GM12878 (cell line): ENCODE measurements around the gene COX15. TPM values are rescaled to one million over a fixed set of nuclear protein-coding genes. Genes with fewer than 3 reads are reported as not detected.
A peak's percentile ranks its signal among the peaks of the same experiment; 100 is the strongest.

ENCODE experiments used
- BMI1 ChIP-seq: fragments of 450-650 bp; IDR thresholded peaks from 2 replicates; pipeline ENCODE4 v1.6.1; 2016; ENCODE audit warnings: mild to moderate bottlenecking, moderate library complexity, borderline replicate concordance
- EP300 ChIP-seq, 2 experiments: fragments of 150-350 bp in 1 of 2; IDR thresholded peaks; 2 replicates each; pipeline ENCODE4 v1.6.1; 2011 to 2012; ENCODE audit warnings: low read depth in 2 of 2, low read length in 2 of 2, borderline replicate concordance in 1 of 2, improper control_type of control experiment in 1 of 2, inconsistent platforms in 1 of 2; ENCODE audit not compliant: control insufficient read depth in 1 of 2
- HDAC6 ChIP-seq: fragments of 200-600 bp; sonication (generic); IDR thresholded peaks from one replicate; pipeline ENCODE4 v1.8.0; 2017; ENCODE audit warnings: antibody characterized with exemption; ENCODE audit not compliant: unreplicated experiment
- HDGF ChIP-seq: fragments of 450-650 bp; IDR thresholded peaks from 2 replicates; pipeline ENCODE4 v1.6.1; 2016; ENCODE audit warnings: antibody characterized with exemption
- PAX5 ChIP-seq: IDR thresholded peaks from 2 replicates; pipeline ENCODE4 v1.6.1; 2011; ENCODE audit warnings: low read depth, low read length, borderline replicate concordance
- POU2F2 ChIP-seq: IDR thresholded peaks from 3 replicates; pipeline ENCODE4 v1.6.1; 2011; ENCODE audit warnings: low read depth, mild to moderate bottlenecking, low read length, borderline replicate concordance
- RAD51 ChIP-seq: fragments of 450-650 bp; IDR thresholded peaks from 2 replicates; pipeline ENCODE4 v1.6.1; 2016; ENCODE audit warnings: moderate library complexity, mild to moderate bottlenecking, inconsistent platforms
- SMAD1 ChIP-seq: fragments of 450-650 bp; IDR thresholded peaks from 2 replicates; pipeline ENCODE4 v1.6.1; 2018; ENCODE audit warnings: mild to moderate bottlenecking, low read depth; ENCODE audit not compliant: partially characterized antibody
- SPI1 ChIP-seq: IDR thresholded peaks from 2 replicates; pipeline ENCODE4 v1.6.1; 2011; ENCODE audit warnings: low read depth, mild to moderate bottlenecking, low read length, moderate library complexity, borderline replicate concordance; ENCODE audit not compliant: insufficient read depth
- SRF ChIP-seq, 2 experiments: IDR thresholded peaks; 2 replicates each; pipeline ENCODE4 v1.6.1; 2011; ENCODE audit warnings: low read depth in 2 of 2, low read length in 2 of 2, mild to moderate bottlenecking in 1 of 2, moderate library complexity in 1 of 2
- USF2 ChIP-seq: IDR thresholded peaks from 2 replicates; pipeline ENCODE4 v1.6.1; 2011; ENCODE audit warnings: low read depth, low read length, improper control_type of control experiment, borderline replicate concordance
- ZBED1 ChIP-seq: IDR thresholded peaks from 2 replicates; pipeline ENCODE4 v1.6.1; 2016; ENCODE audit warnings: borderline replicate concordance
- ZBTB4 ChIP-seq: fragments of 450-650 bp; formaldehyde crosslinking; IDR thresholded peaks from 2 replicates; pipeline ENCODE4 v1.4.0; 2022; ENCODE audit warnings: mild to moderate bottlenecking, moderate library complexity
- polyA plus RNA-seq, 11 experiments: library from polyadenylated mRNA; depleted of rRNA in 4 of 11; unstranded in 6 of 11; stranded (reverse) in 5 of 11; fragments of >200 nt; fragmentation: Nextera tagmentation in 4 of 11; fragmentation: Illumina TruSeq in 1 of 11; extraction: Ambion mirVana in 4 of 11; extraction: Trizol in 1 of 11; gene quantifications; 1 replicate in 1 of 11; 2 replicates in 10 of 11; pipeline versions ENCODE4 v1.2.1 to v1.2.3, GENCODE V29; 2011 to 2016; ENCODE audit warnings: inconsistent platforms in 2 of 11, missing spikeins in 2 of 11, low read depth in 1 of 11
- total RNA-seq, 4 experiments: library from RNA; depleted of rRNA in 3 of 4; stranded (reverse); fragments of >200 nt in 3 of 4; fragmentation: Illumina TruSeq in 1 of 4; extraction: Trizol in 1 of 4; gene quantifications; 2 replicates each; pipeline versions ENCODE4 v1.2.1 to v1.2.3, GENCODE V29; 2013 to 2021
- TF ChIP-seq, protein P1 (sequence below): fragments of 450-650 bp; formaldehyde crosslinking; IDR thresholded peaks from 2 replicates; pipeline ENCODE4 v1.4.0; 2020; ENCODE audit warnings: mild to moderate bottlenecking, moderate library complexity
- TF ChIP-seq, protein P2 (sequence below): fragments of 450-650 bp; IDR thresholded peaks from 2 replicates; pipeline ENCODE4 v1.6.1; 2017; ENCODE audit warnings: mild to moderate bottlenecking, low read depth, inconsistent platforms; ENCODE audit not compliant: poor library complexity, severe bottlenecking
- TF ChIP-seq, protein P3 (sequence below): fragments of 450-650 bp; IDR thresholded peaks from 2 replicates; pipeline ENCODE4 v1.6.1; 2016; ENCODE audit warnings: mild to moderate bottlenecking

Gene COX15
- total and polyA plus RNA-seq, 10 of the 15 experiments (the other 5 are each of a cell fraction or from before 2014, with no cell fraction given) = 30.2 to 50.7 (median 38.3) TPM

DNA sequence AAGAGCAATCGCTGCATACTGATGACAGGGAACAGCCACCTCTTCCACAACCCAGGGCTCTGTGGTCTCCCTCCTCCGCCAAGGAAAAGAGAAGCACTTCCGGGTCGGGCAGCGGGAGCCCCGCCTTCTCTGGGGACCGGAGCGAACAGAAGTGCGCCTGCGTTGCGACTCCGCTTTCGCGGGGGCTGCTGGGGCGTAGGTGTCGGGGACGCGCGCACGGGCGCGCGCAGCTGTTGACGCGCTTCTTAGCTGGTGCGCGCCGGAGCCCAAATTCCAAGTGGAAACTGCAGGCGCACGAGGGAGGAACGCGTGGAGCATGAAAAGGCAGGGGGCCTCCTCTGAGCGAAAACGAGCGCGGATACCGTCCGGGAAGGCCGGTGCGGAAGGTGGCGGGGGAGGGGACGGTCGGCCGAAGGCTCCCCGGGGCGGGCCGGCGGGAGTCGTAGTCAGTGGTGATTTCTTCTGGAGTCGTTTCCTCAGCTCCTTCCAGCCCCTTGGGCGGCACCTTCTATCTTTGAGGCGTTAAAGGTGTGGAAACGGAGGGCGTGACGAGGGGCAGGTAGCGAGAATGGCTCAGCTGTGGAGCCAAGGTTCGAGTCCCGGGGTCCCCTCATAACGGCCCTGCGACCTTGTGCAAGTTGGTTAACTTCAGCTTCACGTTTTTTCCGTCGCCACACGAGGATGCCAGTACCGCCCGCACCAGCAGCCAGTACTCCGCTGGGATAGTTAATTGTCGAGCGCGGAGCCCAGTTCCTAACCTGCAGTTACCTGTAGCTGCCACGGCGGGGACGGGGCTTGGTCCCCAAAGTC is at the start of gene COX15, which contains the start of gene CUTC (continued):
- TF ChIP-seq, protein P1, sequence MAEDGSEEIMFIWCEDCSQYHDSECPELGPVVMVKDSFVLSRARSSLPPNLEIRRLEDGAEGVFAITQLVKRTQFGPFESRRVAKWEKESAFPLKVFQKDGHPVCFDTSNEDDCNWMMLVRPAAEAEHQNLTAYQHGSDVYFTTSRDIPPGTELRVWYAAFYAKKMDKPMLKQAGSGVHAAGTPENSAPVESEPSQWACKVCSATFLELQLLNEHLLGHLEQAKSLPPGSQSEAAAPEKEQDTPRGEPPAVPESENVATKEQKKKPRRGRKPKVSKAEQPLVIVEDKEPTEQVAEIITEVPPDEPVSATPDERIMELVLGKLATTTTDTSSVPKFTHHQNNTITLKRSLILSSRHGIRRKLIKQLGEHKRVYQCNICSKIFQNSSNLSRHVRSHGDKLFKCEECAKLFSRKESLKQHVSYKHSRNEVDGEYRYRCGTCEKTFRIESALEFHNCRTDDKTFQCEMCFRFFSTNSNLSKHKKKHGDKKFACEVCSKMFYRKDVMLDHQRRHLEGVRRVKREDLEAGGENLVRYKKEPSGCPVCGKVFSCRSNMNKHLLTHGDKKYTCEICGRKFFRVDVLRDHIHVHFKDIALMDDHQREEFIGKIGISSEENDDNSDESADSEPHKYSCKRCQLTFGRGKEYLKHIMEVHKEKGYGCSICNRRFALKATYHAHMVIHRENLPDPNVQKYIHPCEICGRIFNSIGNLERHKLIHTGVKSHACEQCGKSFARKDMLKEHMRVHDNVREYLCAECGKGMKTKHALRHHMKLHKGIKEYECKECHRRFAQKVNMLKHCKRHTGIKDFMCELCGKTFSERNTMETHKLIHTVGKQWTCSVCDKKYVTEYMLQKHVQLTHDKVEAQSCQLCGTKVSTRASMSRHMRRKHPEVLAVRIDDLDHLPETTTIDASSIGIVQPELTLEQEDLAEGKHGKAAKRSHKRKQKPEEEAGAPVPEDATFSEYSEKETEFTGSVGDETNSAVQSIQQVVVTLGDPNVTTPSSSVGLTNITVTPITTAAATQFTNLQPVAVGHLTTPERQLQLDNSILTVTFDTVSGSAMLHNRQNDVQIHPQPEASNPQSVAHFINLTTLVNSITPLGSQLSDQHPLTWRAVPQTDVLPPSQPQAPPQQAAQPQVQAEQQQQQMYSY (CRISPR knock-in tag) = no peak
- TF ChIP-seq HDGF = peak; percentile 40; the same call in 1 of the 2 replicates
- TF ChIP-seq BMI1 = no peak
- no peak for TF ChIP-seq HDAC6
- no peak for TF ChIP-seq SPI1
- no peak for TF ChIP-seq PAX5
- no peak for TF ChIP-seq RAD51
- 0 out of 4 replicates have a peak, but pooled peaks of 1 of the 2 experiments have one; percentile 17 for TF ChIP-seq SRF (IDR thresholded peaks at IDR 0.05; ENCODE audit: low read depth in 2 of 2, low read length in 2 of 2)
- TF ChIP-seq USF2 = no peak
- TF ChIP-seq ZBED1 = no peak
- TF ChIP-seq, protein P2, sequence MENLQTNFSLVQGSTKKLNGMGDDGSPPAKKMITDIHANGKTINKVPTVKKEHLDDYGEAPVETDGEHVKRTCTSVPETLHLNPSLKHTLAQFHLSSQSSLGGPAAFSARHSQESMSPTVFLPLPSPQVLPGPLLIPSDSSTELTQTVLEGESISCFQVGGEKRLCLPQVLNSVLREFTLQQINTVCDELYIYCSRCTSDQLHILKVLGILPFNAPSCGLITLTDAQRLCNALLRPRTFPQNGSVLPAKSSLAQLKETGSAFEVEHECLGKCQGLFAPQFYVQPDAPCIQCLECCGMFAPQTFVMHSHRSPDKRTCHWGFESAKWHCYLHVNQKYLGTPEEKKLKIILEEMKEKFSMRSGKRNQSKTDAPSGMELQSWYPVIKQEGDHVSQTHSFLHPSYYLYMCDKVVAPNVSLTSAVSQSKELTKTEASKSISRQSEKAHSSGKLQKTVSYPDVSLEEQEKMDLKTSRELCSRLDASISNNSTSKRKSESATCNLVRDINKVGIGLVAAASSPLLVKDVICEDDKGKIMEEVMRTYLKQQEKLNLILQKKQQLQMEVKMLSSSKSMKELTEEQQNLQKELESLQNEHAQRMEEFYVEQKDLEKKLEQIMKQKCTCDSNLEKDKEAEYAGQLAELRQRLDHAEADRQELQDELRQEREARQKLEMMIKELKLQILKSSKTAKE = no peak
- TF ChIP-seq SMAD1 = peak; percentile 36
- TF ChIP-seq ZBTB4 = no peak
- TF ChIP-seq, protein P3, sequence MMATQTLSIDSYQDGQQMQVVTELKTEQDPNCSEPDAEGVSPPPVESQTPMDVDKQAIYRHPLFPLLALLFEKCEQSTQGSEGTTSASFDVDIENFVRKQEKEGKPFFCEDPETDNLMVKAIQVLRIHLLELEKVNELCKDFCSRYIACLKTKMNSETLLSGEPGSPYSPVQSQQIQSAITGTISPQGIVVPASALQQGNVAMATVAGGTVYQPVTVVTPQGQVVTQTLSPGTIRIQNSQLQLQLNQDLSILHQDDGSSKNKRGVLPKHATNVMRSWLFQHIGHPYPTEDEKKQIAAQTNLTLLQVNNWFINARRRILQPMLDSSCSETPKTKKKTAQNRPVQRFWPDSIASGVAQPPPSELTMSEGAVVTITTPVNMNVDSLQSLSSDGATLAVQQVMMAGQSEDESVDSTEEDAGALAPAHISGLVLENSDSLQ = no peak
- TF ChIP-seq EP300 (IDR thresholded peaks at IDR 0.05; ENCODE audit: borderline replicate concordance in 1 of 2, control insufficient read depth in 1 of 2, low read depth in 2 of 2, low read length in 2 of 2) = no peak
- TF ChIP-seq POU2F2 = peak; percentile 26; the same call in 1 of the 3 replicates
